CD4-positive, alpha-beta T cell treated with Interleukin-6 at 100 ng/mL for 8 hours (primary cell): ENCODE results near the gene GRIP1.

Source experiments
- DNase-seq: peaks from one replicate; pipeline ENCODE4 v3.0.0-alpha.2; 2020; ENCODE audit warnings: mixed read lengths, low spot score

The GRIP1 gene

DNA sequence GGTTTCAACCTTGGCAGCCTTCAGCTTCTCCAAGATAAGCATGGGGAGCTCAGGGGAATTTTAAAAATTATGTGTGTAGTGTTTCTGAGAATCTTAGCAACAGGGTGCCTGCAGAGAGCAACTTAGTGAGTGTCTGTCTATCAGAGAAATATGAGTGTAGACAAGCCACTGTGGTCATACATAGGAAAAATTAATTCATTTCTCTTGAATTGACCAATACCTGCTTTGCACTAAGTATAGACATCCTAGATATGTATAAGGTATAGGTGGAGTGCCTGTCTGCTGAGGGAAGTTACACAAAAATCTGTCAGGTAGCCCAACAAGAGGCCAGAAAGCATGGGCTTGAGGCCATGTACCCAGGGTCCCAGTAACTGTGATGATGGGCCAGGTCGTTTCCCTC lies 355.9 kb downstream of the GRIP1 start:
- no peak for DNase-seq

DNA sequence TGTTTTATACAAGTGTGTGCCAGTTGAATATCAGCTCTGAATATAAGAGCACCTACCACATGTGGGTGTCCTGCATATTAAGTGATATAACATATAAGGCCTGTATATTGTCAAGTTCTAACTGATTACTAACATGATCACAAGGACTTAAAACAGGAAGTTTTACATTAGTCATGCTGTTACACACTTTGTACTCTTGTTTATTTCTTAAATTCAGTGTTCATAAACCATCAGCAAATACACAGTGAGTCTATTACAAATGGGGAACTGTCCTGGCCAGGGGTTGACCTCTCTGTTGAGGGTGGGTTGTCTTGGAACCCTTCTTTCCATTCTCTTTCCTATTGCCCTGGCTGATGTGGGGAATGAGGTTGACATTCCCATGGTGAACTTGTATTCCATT lies 357.4 kb downstream of the GRIP1 start:
- no peak for DNase-seq

DNA sequence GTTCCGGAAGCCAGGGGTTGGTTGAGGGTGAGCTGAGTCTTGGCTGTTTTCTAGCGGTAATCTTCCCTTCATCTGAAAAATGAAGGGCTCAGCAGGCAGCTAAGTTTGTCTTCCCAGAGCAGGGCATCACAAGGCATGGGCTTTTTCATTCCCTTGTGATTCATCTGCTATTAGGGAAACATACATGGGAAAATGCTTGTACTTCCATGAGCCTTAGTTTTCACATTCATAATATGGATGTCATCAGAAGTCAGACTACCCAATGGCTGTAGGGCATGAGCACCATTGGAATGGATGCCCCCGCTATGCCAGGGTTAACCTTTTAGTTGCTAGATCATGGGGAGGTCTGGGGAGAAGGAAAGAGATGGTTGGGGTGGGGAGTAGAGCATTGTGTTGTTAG lies 357.9 kb downstream of the GRIP1 start:
- DNase-seq: no peak

DNA sequence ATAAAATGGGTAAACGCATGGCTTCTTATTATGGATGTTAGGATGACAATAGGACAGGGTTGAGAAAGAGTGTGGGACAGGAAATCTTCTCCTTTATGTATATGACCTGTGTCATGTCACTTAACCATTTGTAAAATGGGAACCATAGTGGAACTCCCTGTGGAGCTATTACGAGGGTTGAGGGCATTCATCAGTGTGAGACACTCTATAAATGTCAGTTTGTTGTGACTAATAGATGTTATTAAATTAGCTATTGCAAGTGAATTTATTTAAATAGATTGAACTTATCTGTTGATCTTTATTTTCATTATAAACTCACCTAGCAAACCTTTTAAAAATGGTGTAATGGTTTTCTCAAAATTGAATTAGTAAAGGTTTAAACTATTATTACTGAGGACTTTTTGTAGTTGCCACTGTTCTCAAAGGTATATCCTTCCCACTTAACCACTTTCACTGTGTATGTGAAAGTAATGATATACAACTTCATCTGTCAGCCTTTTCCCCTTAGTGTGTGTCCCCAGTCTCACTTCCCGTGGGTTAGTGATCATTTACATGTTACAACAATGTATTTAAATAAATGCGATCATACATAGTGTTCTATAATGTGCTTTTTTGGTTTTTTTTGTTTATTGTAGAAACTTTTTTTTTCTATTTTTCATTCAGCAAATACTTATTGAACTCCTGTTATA lies 359.5 kb downstream of the GRIP1 start:
- no peak for DNase-seq

DNA sequence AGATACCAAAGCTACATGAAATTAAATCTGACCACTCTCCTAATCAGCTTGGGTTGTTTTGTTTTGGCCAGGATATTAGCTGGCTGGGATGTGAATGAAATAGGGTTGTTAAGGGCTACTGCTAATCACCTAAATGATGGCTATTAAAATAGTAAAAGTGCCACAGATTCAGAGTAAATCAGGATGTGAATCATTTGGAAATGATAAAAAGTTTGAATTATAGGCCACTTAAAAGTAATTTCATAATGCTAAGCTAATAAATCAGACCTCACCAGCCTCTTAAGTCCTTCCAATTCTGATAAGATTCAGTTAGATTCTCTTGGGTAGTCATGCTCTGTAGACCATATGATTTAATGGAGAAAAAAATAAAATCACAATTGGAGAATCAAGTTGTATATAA lies 364.6 kb downstream of the GRIP1 start:
- DNase-seq: no peak

DNA sequence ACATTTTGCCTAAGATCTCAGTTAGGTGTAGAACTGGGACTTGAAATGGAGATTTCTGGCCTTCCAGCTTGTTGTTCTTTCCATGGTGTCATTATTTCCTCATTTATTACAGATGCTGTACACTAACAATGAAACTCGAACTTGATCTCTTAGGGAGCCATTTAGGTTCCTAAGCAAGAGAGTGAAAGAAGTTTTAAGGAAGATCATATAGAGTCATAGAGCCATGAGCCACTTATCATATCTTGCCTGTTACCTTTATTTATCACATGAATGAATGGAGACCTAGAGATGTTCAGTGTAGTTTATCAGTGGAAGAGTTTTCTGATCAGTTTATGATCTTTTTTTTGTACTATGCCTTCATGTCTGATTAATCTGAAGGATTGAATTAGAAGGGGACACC lies 366.7 kb downstream of the GRIP1 start:
- no peak for DNase-seq

DNA sequence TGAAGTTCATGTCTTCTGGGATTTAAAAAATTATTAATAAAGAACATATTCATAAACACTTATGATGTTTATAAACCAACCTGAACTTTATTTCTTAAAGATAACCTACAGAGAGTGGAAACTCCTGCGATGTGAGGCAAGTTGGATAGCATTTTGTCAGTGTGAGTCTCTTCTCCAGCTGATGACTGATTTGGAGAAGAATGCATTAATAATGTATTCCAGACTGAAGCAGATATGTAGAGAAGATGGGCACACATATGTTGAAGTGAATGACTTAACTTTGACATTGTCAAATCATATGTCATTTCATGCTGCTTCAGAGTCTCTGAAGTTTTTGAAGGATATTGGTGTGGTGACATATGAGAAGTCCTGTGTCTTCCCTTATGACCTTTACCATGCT lies 369.3 kb downstream of the GRIP1 start:
- no peak for DNase-seq

DNA sequence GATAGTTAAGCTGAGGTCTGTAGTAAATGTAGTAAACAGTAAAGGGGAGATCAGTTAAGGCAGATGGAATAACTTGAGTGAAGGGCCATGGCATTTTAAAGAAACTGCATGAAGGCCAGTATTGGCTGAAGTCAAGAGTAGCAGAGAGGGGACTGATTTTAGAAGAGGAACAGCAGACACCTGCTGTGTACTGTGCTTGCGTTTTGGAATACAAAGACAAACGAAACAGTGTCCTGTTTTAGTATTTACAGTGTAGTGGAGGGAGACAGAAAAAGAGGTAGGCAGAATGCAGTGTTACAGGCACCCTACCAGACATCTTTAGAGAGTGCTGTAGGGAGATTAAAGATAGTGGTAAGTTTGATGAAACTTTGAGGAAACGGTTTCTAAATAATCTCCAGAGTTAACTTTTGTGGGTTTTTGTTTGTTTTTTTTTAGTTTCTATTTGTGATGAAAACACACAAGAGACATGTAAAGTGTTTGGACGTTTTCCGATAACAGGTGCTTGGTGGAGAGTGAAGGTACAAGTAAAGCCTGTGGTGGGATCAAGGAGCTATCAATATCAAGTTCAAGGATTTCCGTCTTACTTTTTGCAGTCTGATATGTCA lies 374.5 kb downstream of the GRIP1 start:
- peak; percentile 17 for DNase-seq

DNA sequence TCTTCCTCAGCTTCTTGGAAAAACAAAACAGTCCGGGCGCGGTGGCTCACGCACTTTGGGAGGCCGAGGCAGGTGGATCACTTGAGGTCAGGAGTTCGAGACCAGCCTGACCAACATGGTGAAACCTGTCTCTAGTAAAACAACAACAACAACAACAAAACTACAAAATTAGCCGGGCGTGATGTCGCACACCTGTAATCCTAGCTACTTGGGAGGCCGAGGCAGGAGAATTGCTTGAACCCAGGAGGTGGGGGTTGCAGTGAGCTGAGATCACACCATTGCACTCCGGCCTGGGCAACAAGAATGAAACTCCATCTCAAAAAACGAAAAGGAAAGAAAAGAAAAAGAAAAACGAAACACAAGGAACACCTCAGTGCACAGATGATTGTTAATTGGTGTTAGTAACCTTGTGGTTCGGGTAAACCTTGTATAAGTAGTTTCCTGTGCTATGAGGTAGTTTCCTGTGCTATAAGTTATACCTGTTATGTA lies 375.5 kb downstream of the GRIP1 start:
- DNase-seq: peak; percentile 50

DNA sequence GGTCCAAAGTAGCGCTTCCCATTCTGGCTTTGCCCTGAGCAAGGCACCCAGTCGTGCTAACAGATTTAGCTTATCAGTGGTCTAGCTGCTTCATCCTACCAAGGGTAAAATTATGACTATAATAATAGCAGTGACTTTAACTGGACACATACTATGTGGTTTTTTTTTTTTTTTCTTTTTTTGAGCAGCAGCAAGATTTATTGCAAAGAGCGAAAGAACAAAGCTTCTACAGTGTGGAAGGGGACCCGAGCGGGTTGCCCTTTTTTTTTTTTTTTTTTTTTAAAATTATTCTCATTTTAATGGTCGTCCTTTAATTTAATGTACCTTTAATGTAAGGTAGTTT lies 376.1 kb downstream of the GRIP1 start:
- no peak for DNase-seq

DNA sequence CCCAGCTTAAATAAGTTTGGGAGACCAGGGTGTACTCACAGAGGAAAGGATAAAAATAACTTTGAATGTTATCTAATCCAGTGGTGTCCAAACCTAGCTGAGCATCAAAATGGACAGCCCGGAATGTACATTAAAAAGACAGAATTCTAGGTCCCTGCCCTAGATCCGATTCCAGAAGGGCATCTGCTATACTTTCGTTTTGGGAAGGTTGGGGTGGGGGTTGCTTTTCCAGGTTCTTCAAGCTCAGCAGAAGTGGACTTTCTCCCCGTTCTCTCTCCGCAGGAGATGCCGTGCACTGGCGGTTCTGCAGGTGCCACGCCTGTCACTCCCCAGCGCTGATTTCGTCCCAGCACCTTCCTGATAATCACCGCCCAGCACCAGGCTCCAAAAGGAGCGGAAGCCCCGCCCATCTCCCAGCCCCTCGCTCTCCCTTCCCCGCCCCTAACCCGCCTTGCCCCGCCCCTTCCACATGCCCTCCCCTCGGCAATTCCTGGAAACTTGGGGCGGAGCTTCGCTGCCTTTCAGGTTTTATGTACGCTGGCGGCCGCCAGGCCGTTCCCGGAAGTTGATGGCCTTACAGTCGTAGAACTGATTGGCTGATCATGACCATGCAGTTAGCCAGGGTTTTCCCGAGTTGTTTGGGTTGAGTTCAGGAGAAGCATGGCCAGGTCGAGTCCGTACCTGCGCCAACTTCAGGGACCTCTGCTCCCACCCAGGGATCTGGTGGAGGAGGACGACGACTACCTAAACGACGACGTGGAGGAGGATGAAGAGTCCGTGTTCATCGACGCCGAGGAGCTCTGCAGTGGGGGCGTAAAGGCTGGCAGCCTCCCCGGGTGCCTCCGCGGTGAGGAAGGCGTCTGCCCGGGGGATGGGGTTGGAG lies 376.7 kb downstream of the GRIP1 start, which contains the start of gene HELB:
HELB (plus strand) TSS at position 550 of the 883 bp plus-strand sequence; CDS start at position 661, 111 bp downstream.
- peak; percentile 97 for DNase-seq

DNA sequence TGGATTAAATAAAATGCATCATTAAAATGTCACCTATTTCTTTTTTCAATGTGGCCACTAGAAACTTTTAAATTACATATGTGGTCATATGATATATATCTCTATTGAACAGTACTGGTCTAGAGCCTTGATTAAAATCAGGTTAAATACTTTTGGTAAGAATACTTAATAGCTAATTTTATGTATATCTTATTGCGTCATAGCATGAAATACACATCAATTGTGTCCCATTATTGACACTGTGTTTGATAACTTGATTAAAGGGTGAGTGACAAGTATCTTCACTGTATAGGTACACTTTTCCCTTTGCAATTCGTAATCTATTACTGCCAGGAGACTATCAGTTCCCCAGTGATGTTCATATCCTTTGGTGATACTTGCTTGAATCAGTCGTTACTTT lies 381.0 kb downstream of the GRIP1 start:
- no peak for DNase-seq
